HepG2 (cell line): ENCODE measurements around the gene PTGES3. TPM values are rescaled to one million over a fixed set of nuclear protein-coding genes. Genes with fewer than 3 reads are reported as not detected.

Experiments
- ATAC-seq: fragments of 200-7000 bp; cut with Tn5 transposase; 3 replicates; pipeline ENCODE4 v1.9.1; 2020; ENCODE audit warnings: mild to moderate bottlenecking, moderate library complexity
- BruUV-seq: library from RNA; stranded (reverse); fragments of 400-500 nt; replicated peaks from 2 replicates; lab custom pipeline; 2021; lab: Mats Ljungman, UMichigan
- CTCF ChIA-PET: fragments of 300-600 bp; formaldehyde crosslinking; extraction: SDS; loops from one replicate; lab custom pipeline; 2021; ENCODE audit warnings: low total read pairs, inconsistent platforms, low intra/inter-chr PET ratio; lab: Yijun Ruan, JAX
- POLR2A ChIA-PET: fragments of 350-600 bp; sonication (Branson Sonifier 250); formaldehyde crosslinking; loops from one replicate; lab custom pipeline; 2020; ENCODE audit warnings: antibody characterized with exemption, inconsistent platforms; lab: Yijun Ruan, JAX
- DNase-seq: peaks from one replicate; pipeline ENCODE4 v3.0.0-alpha.2; 2015; ENCODE audit warnings: low spot score
- FAIRE-seq: peaks from 3 replicates; lab custom pipeline; 2011; peaks lifted over from hg19 to GRCh38; lab: Jason Lieb, UNC
- H2AFZ ChIP-seq: one replicate; pipeline ENCODE4 v1.6.1; 2011; ENCODE audit warnings: low read length, inconsistent platforms
- H3K27ac ChIP-seq: fragments of 300-600 bp; 3 replicates; pipeline ENCODE4 v1.8.0; 2011; ENCODE audit warnings: mixed run types, mild to moderate bottlenecking, mixed read lengths, low read length, inconsistent platforms; ENCODE audit not compliant: insufficient read depth; ENCODE audit errors: extremely low read length
- H3K27me3 ChIP-seq, 2 experiments: fragments of 200-600 bp in 1 of 2; 2 replicates in 1 of 2; 3 replicates in 1 of 2; pipeline versions ENCODE4 v1.6.0 to v1.8.0; 2011; ENCODE audit warnings: low read length in 2 of 2, mild to moderate bottlenecking in 2 of 2, moderate library complexity in 2 of 2, inconsistent platforms in 1 of 2; ENCODE audit not compliant: insufficient read depth in 2 of 2, control insufficient read depth in 1 of 2
- H3K36me3 ChIP-seq, 2 experiments: fragments of 200-600 bp in 1 of 2; replicated peaks in 1 of 2; 2 replicates in 1 of 2; 3 replicates in 1 of 2; pipeline versions ENCODE4 v1.5.1 to v1.8.0; 2011; ENCODE audit warnings: low read length in 2 of 2, inconsistent platforms in 1 of 2; ENCODE audit not compliant: insufficient read depth in 2 of 2, control insufficient read depth in 1 of 2
- H3K4me1 ChIP-seq: 2 replicates; pipeline ENCODE4 v1.5.1; 2012; ENCODE audit warnings: low read length, inconsistent platforms; ENCODE audit not compliant: insufficient read depth
- H3K4me2 ChIP-seq: 2 replicates; pipeline ENCODE4 v1.6.0; 2011; ENCODE audit warnings: low read depth, low read length, inconsistent platforms
- H3K4me3 ChIP-seq, 3 experiments: fragments of 200-600 bp in 1 of 3; sonication (generic), shearing (Covaris generic) in 1 of 3; replicated peaks in 1 of 3; 2 replicates each; pipeline ENCODE4 v1.5.1; 2011 to 2016; ENCODE audit warnings: low read length in 3 of 3, inconsistent platforms in 2 of 3, low read depth in 2 of 3, mild to moderate bottlenecking in 2 of 3, control low read depth in 1 of 3, mixed read lengths in 1 of 3; ENCODE audit not compliant: insufficient read depth in 1 of 3
- H3K79me2 ChIP-seq: one replicate; pipeline ENCODE4 v1.6.1; 2011; ENCODE audit warnings: low read length, inconsistent platforms; ENCODE audit not compliant: insufficient read depth
- H3K9ac ChIP-seq: 2 replicates; pipeline ENCODE4 v1.6.0; 2011; ENCODE audit warnings: mild to moderate bottlenecking, low read depth, low read length, inconsistent platforms; ENCODE audit not compliant: insufficient read depth
- H3K9me3 ChIP-seq: 2 replicates; pipeline ENCODE4 v1.5.1; 2012; ENCODE audit warnings: mild to moderate bottlenecking, low read length
- H4K20me1 ChIP-seq: 2 replicates; pipeline ENCODE4 v1.6.0; 2011; ENCODE audit warnings: inconsistent platforms, mild to moderate bottlenecking, low read length, moderate library complexity; ENCODE audit not compliant: insufficient read depth
- CC2D1A ChIP-seq: sonication (generic); formaldehyde crosslinking; IDR thresholded peaks from 2 replicates; pipeline ENCODE4 v1.8.1; 2023; ENCODE audit warnings: mild to moderate bottlenecking, missing genetic modification reagents
- HDAC6 ChIP-seq: fragments of 200-600 bp; sonication (generic); IDR thresholded peaks from 2 replicates; pipeline ENCODE4 v1.7.0; 2017; ENCODE audit warnings: mild to moderate bottlenecking, antibody characterized with exemption, low read length, low read depth
- KLF13 ChIP-seq: sonication (generic); formaldehyde crosslinking; IDR thresholded peaks from 2 replicates; pipeline ENCODE4 v1.4.0; 2020; ENCODE audit warnings: mild to moderate bottlenecking, missing genetic modification reagents
- MIXL1 ChIP-seq: IDR thresholded peaks from 2 replicates; pipeline ENCODE4 v1.6.1; 2016
- NFYC ChIP-seq: IDR thresholded peaks from 2 replicates; pipeline ENCODE4 v1.6.1; 2016; ENCODE audit warnings: missing genetic modification reagents, missing compliant biosample characterization
- RXRA ChIP-seq: sonication (generic); formaldehyde crosslinking; IDR thresholded peaks from 2 replicates; pipeline ENCODE4 v1.5.1; 2020; ENCODE audit warnings: missing genetic modification reagents
- SNRNP70 ChIP-seq: fragments of 200-400 bp; formaldehyde crosslinking; IDR thresholded peaks from 2 replicates; pipeline ENCODE4 v1.6.1; 2017; ENCODE audit warnings: mild to moderate bottlenecking, low read depth, low read length, moderate library complexity
- SOX6 ChIP-seq, 2 experiments: fragments of 450-650 bp in 1 of 2; sonication (generic) in 1 of 2; formaldehyde crosslinking in 1 of 2; IDR thresholded peaks; 2 replicates each; pipeline versions ENCODE4 v1.4.0 to v1.6.1; 2017 to 2020; ENCODE audit warnings: antibody characterized with exemption in 1 of 2, mild to moderate bottlenecking in 1 of 2, missing genetic modification reagents in 1 of 2
- ZC3H4 ChIP-seq: sonication (generic); formaldehyde crosslinking; IDR thresholded peaks from 2 replicates; pipeline ENCODE4 v1.4.0; 2020; ENCODE audit warnings: missing genetic modification reagents, borderline replicate concordance
- ZNF30 ChIP-seq: sonication (generic); formaldehyde crosslinking; IDR thresholded peaks from 2 replicates; pipeline ENCODE4 v1.5.0; 2020; ENCODE audit warnings: mild to moderate bottlenecking, missing genetic modification reagents
- ZNF552 ChIP-seq: sonication (generic); formaldehyde crosslinking; IDR thresholded peaks from 2 replicates; pipeline ENCODE4 v1.9.0; 2022; ENCODE audit warnings: missing genetic modification reagents, mild to moderate bottlenecking, borderline replicate concordance
- in situ Hi-C: cut with HindIII; loops from 2 replicates; pipeline ENCODE4 v1.10.0; 2017; ENCODE audit warnings: low pct_unique_long_range_greater_than_20kb; ENCODE audit not compliant: extremely low pct_ligation_motif_present
- intact Hi-C: fragments of 100-400 bp; cut with micrococcal nuclease; formaldehyde crosslinking; loops from one replicate; pipeline ENCODE4 v1.10.0; 2022; ENCODE audit not compliant: unreplicated experiment
- polyA plus RNA-seq, 8 experiments: library from polyadenylated mRNA; depleted of rRNA in 3 of 8; stranded (reverse) in 7 of 8; unstranded in 1 of 8; fragments of >200 nt; fragmentation: Illumina TruSeq in 4 of 8; extraction: Trizol in 4 of 8; gene quantifications; 2 replicates each; pipeline versions ENCODE4 v1.2.1 to v1.2.3, GENCODE V29; 2011 to 2016; ENCODE audit warnings: low read depth in 4 of 8, missing spikeins in 1 of 8, mixed read lengths in 1 of 8; ENCODE audit not compliant: insufficient read depth in 1 of 8
- total RNA-seq, 5 experiments: library from RNA; depleted of rRNA; stranded (reverse); fragments of >200 nt; fragmentation: Illumina TruSeq; extraction: Trizol; gene quantifications; 2 replicates each; pipeline ENCODE4 v1.2.3, GENCODE V29; 2016; ENCODE audit warnings: low read depth in 1 of 5
- TF ChIP-seq, protein P1 (sequence below): sonication (generic); formaldehyde crosslinking; IDR thresholded peaks from 2 replicates; pipeline ENCODE4 v1.8.1; 2023; ENCODE audit warnings: missing genetic modification reagents, mild to moderate bottlenecking, borderline replicate concordance

The PTGES3 gene
- total and polyA plus RNA-seq, 2 of the 13 experiments (the other 11 are each of a cell fraction or from before 2014, with no cell fraction given) = 54.4 to 159 TPM

DNA sequence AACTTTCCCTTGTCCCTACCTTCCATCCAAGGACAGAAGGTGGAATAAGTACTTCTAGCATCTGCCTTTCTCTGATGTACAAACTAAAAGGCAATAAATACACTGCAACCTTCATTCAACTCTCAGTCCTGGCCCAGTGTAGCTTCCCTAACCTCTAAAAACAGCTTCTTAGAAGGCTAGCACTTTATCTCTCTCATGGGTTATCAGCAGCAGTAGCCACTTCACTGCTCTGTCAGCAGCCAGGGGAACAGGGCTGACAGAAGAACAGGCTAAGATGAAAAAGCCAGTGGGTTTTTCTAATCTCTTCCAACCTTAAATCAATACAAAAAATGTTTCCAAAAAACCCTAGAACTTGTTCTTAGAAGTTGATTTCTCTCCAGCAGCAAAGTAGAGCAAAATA is 71.2 kb downstream of the PTGES3 start:
- Histone ChIP-seq H3K9me3 (no peaks in the 10 kb centered on the region), H3K4me2 (no peak overlapping the region), H3K4me1 (no peaks in the 10 kb centered on the region), H3K9ac (no peak overlapping the region), H3K36me3 (peaks cover 25 to 80% of the 10 kb centered on the region in 2 experiments), H3K4me3 (no peak overlapping the region), H3K27me3 (no peaks in the 10 kb centered on the region), H3K27ac (no peak overlapping the region), H3K79me2 (peaks cover 41% of the 10 kb centered on the region), H2AFZ (no peak overlapping the region), H4K20me1 (peaks cover 11% of the 10 kb centered on the region; the same call in 1 of the 2 replicates)
- intact Hi-C loops = no loop called here
- DNase-seq (no peak), FAIRE-seq (no peak), ATAC-seq (no peak)
- CTCF ChIA-PET = no interaction called here
- BruUV-seq = no TSS peak
- TF ChIP-seq RXRA (no peak), KLF13 (no peak), MIXL1 (CRISPR knock-in tag) (no peak), CC2D1A (CRISPR knock-in tag) (no peak), ZNF30 (CRISPR knock-in tag) (no peak), NFYC (CRISPR knock-in tag) (no peak), ZC3H4 (no peak), ZNF552 (CRISPR knock-in tag) (no peak), SNRNP70 (no peak), HDAC6 (no peak), SOX6 (IDR thresholded peaks at IDR 0.05) (no peak), SOX6 (CRISPR knock-in tag; IDR thresholded peaks at IDR 0.05) (no peak)
- TF ChIP-seq, protein P1, sequence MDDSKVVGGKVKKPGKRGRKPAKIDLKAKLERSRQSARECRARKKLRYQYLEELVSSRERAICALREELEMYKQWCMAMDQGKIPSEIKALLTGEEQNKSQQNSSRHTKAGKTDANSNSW = no peak
- in situ Hi-C loops = no loop called here
- POLR2A ChIA-PET = no interaction called here
